Duodenal mucosa (tissue), 2 donors: ENCODE data around the gene DNAAF1.

Experiments
- H3K27ac ChIP-seq: one replicate; pipeline ENCODE4 v1.7.0; 2013; ENCODE audit warnings: low read depth, low read length
- H3K27me3 ChIP-seq, 2 donors: one replicate each; pipeline ENCODE4 v1.7.0; 2013; ENCODE audit warnings: low read length in 2 of 2, control low read depth in 1 of 2; ENCODE audit not compliant: insufficient read depth in 2 of 2, control insufficient read depth in 1 of 2
- H3K36me3 ChIP-seq, 2 donors: one replicate each; pipeline ENCODE4 v1.7.0; 2013; ENCODE audit warnings: low read length in 2 of 2, control low read depth in 1 of 2; ENCODE audit not compliant: insufficient read depth in 2 of 2, control insufficient read depth in 1 of 2
- H3K4me1 ChIP-seq, 2 donors: one replicate each; pipeline ENCODE4 v1.7.0; 2013; ENCODE audit warnings: low read length in 2 of 2, control low read depth in 1 of 2; ENCODE audit not compliant: insufficient read depth in 2 of 2, control insufficient read depth in 1 of 2
- H3K4me3 ChIP-seq, 2 donors: one replicate each; pipeline ENCODE4 v1.7.0; 2013; ENCODE audit warnings: low read length in 2 of 2, low read depth in 1 of 2
- H3K9ac ChIP-seq, 2 donors: one replicate each; pipeline ENCODE4 v1.7.0; 2013; ENCODE audit warnings: low read length in 2 of 2, low read depth in 1 of 2
- H3K9me3 ChIP-seq, 2 donors: one replicate each; pipeline ENCODE4 v1.7.0; 2013; ENCODE audit warnings: low read length in 2 of 2, control low read depth in 1 of 2; ENCODE audit not compliant: control insufficient read depth in 1 of 2

Gene DNAAF1

GRCh38 chr16:84155771-84156170 is 10.7 kb downstream of the DNAAF1 start:
- H3K9me3 ChIP-seq = no peaks in the 10 kb centered on the region
- no peak overlapping the region for H3K4me3 ChIP-seq
- H3K4me1 ChIP-seq = no peaks in the 10 kb centered on the region
- H3K9ac ChIP-seq = no peak overlapping the region
- no peak overlapping the region for H3K27ac ChIP-seq
- H3K27me3 ChIP-seq = peaks cover 0 to 8% of the 10 kb centered on the region in 2 donors
- no peaks in the 10 kb centered on the region for H3K36me3 ChIP-seq

GRCh38 chr16:84156342-84156784 is 11.3 kb downstream of the DNAAF1 start:
- Histone ChIP-seq H3K27me3 (peaks cover 0 to 8% of the 10 kb centered on the region in 2 donors), H3K27ac (no peak overlapping the region), H3K4me1 (no peaks in the 10 kb centered on the region), H3K9me3 (no peaks in the 10 kb centered on the region), H3K9ac (no peak overlapping the region), H3K36me3 (no peaks in the 10 kb centered on the region), H3K4me3 (no peak overlapping the region)

GRCh38 chr16:84159007-84159406 is 13.9 kb downstream of the DNAAF1 start:
- H3K9ac ChIP-seq = no peak overlapping the region
- H3K36me3 ChIP-seq = no peaks in the 10 kb centered on the region
- no peak overlapping the region for H3K27ac ChIP-seq
- peaks cover 0 to 8% of the 10 kb centered on the region in 2 donors for H3K27me3 ChIP-seq
- no peak overlapping the region for H3K4me3 ChIP-seq
- H3K4me1 ChIP-seq = no peaks in the 10 kb centered on the region
- no peaks in the 10 kb centered on the region for H3K9me3 ChIP-seq

GRCh38 chr16:84159800-84160199 is 14.7 kb downstream of the DNAAF1 start:
- no peaks in the 10 kb centered on the region for H3K9me3 ChIP-seq
- no peak overlapping the region for H3K9ac ChIP-seq
- no peak overlapping the region for H3K27ac ChIP-seq
- no peak overlapping the region for H3K4me3 ChIP-seq
- H3K4me1 ChIP-seq = no peaks in the 10 kb centered on the region
- H3K36me3 ChIP-seq = no peaks in the 10 kb centered on the region
- peaks cover 0 to 8% of the 10 kb centered on the region in 2 donors for H3K27me3 ChIP-seq

- Histone ChIP-seq H3K4me1 (no peaks in the 10 kb centered on the region), H3K4me3 (no peak overlapping the region), H3K27me3 (peaks cover 0 to 8% of the 10 kb centered on the region in 2 donors), H3K36me3 (no peaks in the 10 kb centered on the region), H3K27ac (no peak overlapping the region), H3K9ac (no peak overlapping the region), H3K9me3 (no peaks in the 10 kb centered on the region)
These were observed 15.9 kb downstream of the DNAAF1 start for GRCh38 chr16:84161037-84161436.

- no peak overlapping the region for H3K27ac ChIP-seq
- no peak overlapping the region for H3K4me3 ChIP-seq
- H3K9ac ChIP-seq = no peak overlapping the region
- no peaks in the 10 kb centered on the region for H3K4me1 ChIP-seq
- H3K36me3 ChIP-seq = no peaks in the 10 kb centered on the region
- peaks cover 0 to 8% of the 10 kb centered on the region in 2 donors for H3K27me3 ChIP-seq
- H3K9me3 ChIP-seq = no peaks in the 10 kb centered on the region
These were observed 16.7 kb downstream of the DNAAF1 start for GRCh38 chr16:84161801-84162200.

GRCh38 chr16:84165746-84166145 is 20.6 kb downstream of the DNAAF1 start:
- no peaks in the 10 kb centered on the region for H3K9me3 ChIP-seq
- no peaks in the 10 kb centered on the region for H3K4me1 ChIP-seq
- H3K36me3 ChIP-seq = no peaks in the 10 kb centered on the region
- H3K4me3 ChIP-seq = no peak overlapping the region
- no peak overlapping the region for H3K27ac ChIP-seq
- no peaks in the 10 kb centered on the region for H3K27me3 ChIP-seq
- no peak overlapping the region for H3K9ac ChIP-seq

- Histone ChIP-seq H3K9ac (no peak overlapping the region), H3K4me1 (no peaks in the 10 kb centered on the region), H3K36me3 (no peaks in the 10 kb centered on the region)
These were observed 21.9 kb downstream of the DNAAF1 start for GRCh38 chr16:84166796-84167695.

GRCh38 chr16:84169765-84170310 is 24.7 kb downstream of the DNAAF1 start:
- no peaks in the 10 kb centered on the region for H3K9me3 ChIP-seq
- no peaks in the 10 kb centered on the region for H3K36me3 ChIP-seq
- no peaks in the 10 kb centered on the region for H3K4me1 ChIP-seq
- no peak overlapping the region for H3K4me3 ChIP-seq
- no peak overlapping the region for H3K9ac ChIP-seq
- H3K27me3 ChIP-seq = no peaks in the 10 kb centered on the region
- no peak overlapping the region for H3K27ac ChIP-seq

More at GRCh38 chr16:84166796-84167695, 21.9 kb downstream of the DNAAF1 start:
- Histone ChIP-seq H3K27ac (no peak overlapping the region), H3K4me3 (no peak overlapping the region), H3K27me3 (no peaks in the 10 kb centered on the region), H3K9me3 (no peaks in the 10 kb centered on the region)

- peaks cover 18 to 25% of the 10 kb centered on the region in 2 donors for H3K4me1 ChIP-seq
- no peak overlapping the region for H3K9ac ChIP-seq
- no peak overlapping the region for H3K4me3 ChIP-seq
- H3K27me3 ChIP-seq = no peaks in the 10 kb centered on the region
- no peaks in the 10 kb centered on the region for H3K9me3 ChIP-seq
- H3K27ac ChIP-seq = no peak overlapping the region
- peaks cover 6 to 11% of the 10 kb centered on the region in 2 donors for H3K36me3 ChIP-seq
These were observed 29.3 kb downstream of the DNAAF1 start for GRCh38 chr16:84174396-84174795.
